Measurements from ENCODE around the gene TTC34. TPM values are rescaled to one million over a fixed set of nuclear protein-coding genes. Genes with fewer than 3 reads are reported as not detected.

TTC34 gene
- total and polyA plus RNA-seq, 2 of the 4 experiments (the other 2 are of a cell fraction): under 0.01 to 0.09 TPM

- no peak for TF ChIP-seq NFE2L2 (IDR thresholded peaks at IDR 0.05; ENCODE audit: low read depth, low read length)
- TF ChIP-seq MAFK (IDR thresholded peaks at IDR 0.05; ENCODE audit: low read depth, low read length): no peak
- TF ChIP-seq MXI1 (IDR thresholded peaks at IDR 0.05; ENCODE audit: borderline replicate concordance, low read depth, low read length): no peak
- no peak for TF ChIP-seq CEBPB (IDR thresholded peaks at IDR 0.05; ENCODE audit: low read depth, low read length)
- TF ChIP-seq ELK1 (IDR thresholded peaks at IDR 0.05; ENCODE audit: borderline replicate concordance, low read depth, low read length): no peak
- TF ChIP-seq SMC3 (IDR thresholded peaks at IDR 0.05; ENCODE audit: low read depth, low read length): no peak
- TF ChIP-seq CHD1 (IDR thresholded peaks at IDR 0.05; ENCODE audit: low read depth, low read length): no peak
- TF ChIP-seq RCOR1 (IDR thresholded peaks at IDR 0.05; ENCODE audit: insufficient replicate concordance, low read length): no peak
- TF ChIP-seq BHLHE40 (IDR thresholded peaks at IDR 0.05; ENCODE audit: low read depth, low read length): no peak
- no peak for TF ChIP-seq FOS (IDR thresholded peaks at IDR 0.05; ENCODE audit: low read depth, low read length)
- TF ChIP-seq RFX5 (IDR thresholded peaks at IDR 0.05; ENCODE audit: low read depth, low read length): no peak
- TF ChIP-seq POLR2A (IDR thresholded peaks at IDR 0.05; ENCODE audit: low read depth, low read length): no peak
- TF ChIP-seq RAD21 (IDR thresholded peaks at IDR 0.05; ENCODE audit: low read length): no peak
- no peak for TF ChIP-seq USF2 (IDR thresholded peaks at IDR 0.05; ENCODE audit: low read depth, low read length)
- TF ChIP-seq MAZ (IDR thresholded peaks at IDR 0.05; ENCODE audit: borderline replicate concordance, low read depth, low read length): no peak
- no peak for TF ChIP-seq CTCF (conservative IDR thresholded peaks at IDR 0.05; ENCODE audit: low read depth, low read length)
- Histone ChIP-seq H3K4me1 (ENCODE audit: control insufficient read depth, insufficient read depth, low read length) (no peaks in the 10 kb centered on the region), H2BK120ac (ENCODE audit: low read depth, low read length) (no peak overlapping the region), H2BK15ac (ENCODE audit: low read depth, low read length) (no peak overlapping the region), H3K9me1 (ENCODE audit: insufficient read depth, low read length) (no peaks in the 10 kb centered on the region), H4K8ac (ENCODE audit: low read depth in 2 of 2, low read length in 2 of 2) (no peak overlapping the region), H4K20me1 (ENCODE audit: insufficient read depth, low read length) (no peaks in the 10 kb centered on the region), H4K5ac (ENCODE audit: low read depth, low read length) (no peak overlapping the region), H3K23ac (ENCODE audit: low read depth, low read length) (no peak overlapping the region), H3K4me2 (ENCODE audit: low read depth, low read length) (no peak overlapping the region), H3K27me3 (ENCODE audit: control insufficient read depth, insufficient read depth, low read length) (no peaks in the 10 kb centered on the region), H2AFZ (replicated peaks; ENCODE audit: low read length, poor library complexity) (no peak overlapping the region), H3K14ac (replicated peaks; ENCODE audit: low read depth, low read length) (no peak overlapping the region), H3K36me3 (ENCODE audit: control insufficient read depth, insufficient read depth, low read length) (no peaks in the 10 kb centered on the region), H3K18ac (ENCODE audit: low read depth, low read length) (no peak overlapping the region), H2AK9ac (replicated peaks; ENCODE audit: low read depth, low read length, poor library complexity) (no peak overlapping the region), H2BK5ac (ENCODE audit: low read depth, low read length, poor library complexity, severe bottlenecking) (no peak overlapping the region), H3K27ac (ENCODE audit: insufficient read depth, low read length) (no peak overlapping the region), H2AK5ac (ENCODE audit: low read depth, low read length) (no peak overlapping the region), H2BK20ac (ENCODE audit: low read depth, low read length) (no peak overlapping the region), H4K91ac (ENCODE audit: insufficient read depth, low read depth, low read length) (no peak overlapping the region), H3K9ac (ENCODE audit: low read depth, low read length) (no peak overlapping the region), H3K56ac (ENCODE audit: extremely low read depth, insufficient read depth, low read length) (no peak overlapping the region), H3K79me1 (ENCODE audit: low read depth in 1 of 2, low read length in 2 of 2) (no peaks in the 10 kb centered on the region), H3K9me3 (ENCODE audit: control insufficient read depth, insufficient read depth, low read length) (peaks cover 67% of the 10 kb centered on the region; the same call in 1 of the 2 replicates), H3K4me3 (ENCODE audit: insufficient read depth, low read depth, low read length) (no peak overlapping the region), H3K4ac (ENCODE audit: low read depth, low read length) (no peak overlapping the region)
- ATAC-seq (ENCODE audit: low read depth) (no peak), DNase-seq (no peak)
- intact Hi-C loops (cut with micrococcal nuclease) (no loop called here), dilution Hi-C loops (cut with HindIII; ENCODE audit: low sequenced_read_pairs, unreplicated experiment) (no loop called here), in situ Hi-C loops (cut with MboI; ENCODE audit: low sequenced_read_pairs) (no loop called here)
- ChIA-PET POLR2A (ENCODE audit: unreplicated experiment) (no interaction called here), CTCF (no interaction called here)
- BruUV-seq (replicated peaks): no TSS peak
- no CpG with 5 or more reads among the region's 10 CpGs for WGBS, 2 experiments (ENCODE audit: extremely low coverage in 2 of 2, insufficient read length in 1 of 2)
Measured at GRCh38 chr1:2808386-2808705, 6.9 kb upstream of the TTC34 start.
